ENCODE measurements around the gene WBP1.
"Not testable (repeated sequence)": the region's sequence is repeated elsewhere in the genome, so short reads cannot be mapped to it uniquely, and the experiment has no call there.

The WBP1 gene

GRCh38 chr2:74428675-74429074 lies 29.6 kb upstream of the WBP1 start:
- DNase-seq, result no peak

- no peak for DNase-seq
Observed at GRCh38 chr2:74429487-74430451, 28.5 kb upstream of the WBP1 start.

- no peak for DNase-seq
Observed at GRCh38 chr2:74430502-74430901, 27.7 kb upstream of the WBP1 start.

- DNase-seq, result no peak
Observed at GRCh38 chr2:74436111-74436805, 22.0 kb upstream of the WBP1 start.

- no peak for DNase-seq
Observed at GRCh38 chr2:74436848-74437695, 21.2 kb upstream of the WBP1 start.

GRCh38 chr2:74438248-74438647 lies 20.0 kb upstream of the WBP1 start:
- DNase-seq, result no peak

GRCh38 chr2:74439373-74439772 lies 18.9 kb upstream of the WBP1 start:
- no peak for DNase-seq

GRCh38 chr2:74439803-74440377 lies 18.3 kb upstream of the WBP1 start:
- DNase-seq, result no peak

- peak; percentile 85 for DNase-seq
Observed at GRCh38 chr2:74440378-74441169, 17.7 kb upstream of the WBP1 start.

- no peak for DNase-seq
Observed at GRCh38 chr2:74441170-74441689, 17.0 kb upstream of the WBP1 start.

- DNase-seq, result no peak
Observed at GRCh38 chr2:74441690-74442482, 16.4 kb upstream of the WBP1 start, which contains the start of gene RTKN. TSS of gene RTKN (minus strand) at chr2:74441937. CDS start at chr2:74441816, 121 bp downstream.

GRCh38 chr2:74442483-74443297 lies 15.5 kb upstream of the WBP1 start:
- DNase-seq, result not testable (repeated sequence)

- DNase-seq, result no peak
Observed at GRCh38 chr2:74444498-74445318, 13.5 kb upstream of the WBP1 start.

GRCh38 chr2:74447230-74447999 lies 10.8 kb upstream of the WBP1 start:
- DNase-seq, result no peak

GRCh38 chr2:74448771-74449170 lies 9.5 kb upstream of the WBP1 start:
- DNase-seq, result no peak

- DNase-seq, result no peak
Observed at GRCh38 chr2:74450570-74451190, 7.6 kb upstream of the WBP1 start.

Measured in fibroblast of skin of abdomen (primary cell).